AG04450 (cell line): ENCODE data around the gene RHBDF2. TPM values are rescaled to one million over a fixed set of nuclear protein-coding genes. Genes with fewer than 3 reads are reported as not detected.

ENCODE experiments used
- CTCF ChIA-PET: fragments of 300-600, 350-600 bp; formaldehyde crosslinking; extraction: SDS; loops from one replicate; lab custom pipeline; 2022; ENCODE audit warnings: antibody characterized with exemption, inconsistent platforms; lab: Charles Lee
- POLR2A ChIA-PET: fragments of 350-600 bp; formaldehyde crosslinking; extraction: SDS; loops from one replicate; lab custom pipeline; 2021; ENCODE audit warnings: antibody characterized with exemption, inconsistent platforms; lab: Yijun Ruan, JAX
- DNase-seq: peaks from one replicate; pipeline ENCODE4 v3.0.0-alpha.2; 2011; ENCODE audit warnings: low read depth, low spot score
- H3K27ac ChIP-seq: one replicate; pipeline ENCODE4 v1.5.1; 2012; ENCODE audit warnings: low read depth, low read length, control low read depth
- H3K27me3 ChIP-seq: one replicate; pipeline ENCODE4 v1.6.0; 2012; ENCODE audit warnings: low read length; ENCODE audit not compliant: control insufficient read depth, insufficient read depth
- H3K4me3 ChIP-seq: 2 replicates; pipeline ENCODE4 v1.5.1; 2011; ENCODE audit warnings: mild to moderate bottlenecking, low read depth, low read length, control low read depth
- H3K9me3 ChIP-seq: 2 replicates; pipeline ENCODE4 v1.5.1; 2012; ENCODE audit warnings: low read length; ENCODE audit not compliant: control insufficient read depth, insufficient read depth
- polyA plus RNA-seq: library from polyadenylated mRNA; depleted of rRNA; stranded (reverse); fragments of >200 nt; gene quantifications from 2 replicates; pipeline ENCODE4 v1.2.3, GENCODE V29; 2011
- TF ChIP-seq, protein P1 (sequence below): IDR thresholded peaks from 2 replicates; pipeline ENCODE4 v1.5.1; 2011; ENCODE audit warnings: low read depth, low read length, control low read depth, inconsistent platforms

Gene RHBDF2
- polyA plus RNA-seq, 1 experiment = 5.4 TPM

DNA sequence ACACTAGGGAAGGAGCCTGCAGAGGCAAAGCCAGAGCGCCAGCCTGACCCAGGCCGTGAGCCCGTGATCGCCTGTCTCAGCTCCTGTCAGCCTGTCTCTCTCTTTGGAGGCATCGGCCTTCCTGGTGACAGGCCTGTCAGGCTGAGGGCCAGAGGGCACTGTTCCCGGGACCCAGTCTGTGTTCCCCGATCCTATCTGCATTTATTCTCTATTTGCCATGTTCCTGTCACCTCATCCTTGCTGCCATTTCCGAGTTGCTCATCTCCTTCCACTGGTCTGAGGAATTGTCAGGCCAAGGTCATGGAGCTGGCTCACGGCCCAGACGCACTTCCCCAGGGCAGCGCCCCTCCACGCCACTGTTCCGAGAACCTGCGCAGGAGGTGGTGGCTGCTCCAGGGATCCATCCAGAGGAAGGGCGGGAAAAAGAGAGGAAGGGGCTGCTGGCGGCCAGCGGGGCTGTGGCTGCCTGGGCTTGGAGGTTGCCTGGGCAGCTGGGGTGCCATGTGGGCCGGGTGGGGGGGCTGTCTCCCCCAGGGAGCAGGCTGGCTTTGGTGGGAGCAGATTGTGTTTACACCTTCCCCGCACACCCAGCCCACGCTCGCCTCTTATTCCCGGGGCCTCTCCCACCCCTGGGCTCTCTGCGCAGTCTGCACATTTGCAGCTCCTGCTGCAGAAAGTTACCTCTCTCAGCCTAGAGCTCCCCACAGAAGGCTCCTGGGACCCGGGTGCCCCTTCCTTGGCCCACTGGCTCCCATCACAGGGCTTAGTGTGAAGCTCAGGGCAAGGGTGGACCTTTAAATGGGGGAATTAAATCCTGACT is 43.5 kb upstream of the RHBDF2 start:
- TF ChIP-seq, protein P1, sequence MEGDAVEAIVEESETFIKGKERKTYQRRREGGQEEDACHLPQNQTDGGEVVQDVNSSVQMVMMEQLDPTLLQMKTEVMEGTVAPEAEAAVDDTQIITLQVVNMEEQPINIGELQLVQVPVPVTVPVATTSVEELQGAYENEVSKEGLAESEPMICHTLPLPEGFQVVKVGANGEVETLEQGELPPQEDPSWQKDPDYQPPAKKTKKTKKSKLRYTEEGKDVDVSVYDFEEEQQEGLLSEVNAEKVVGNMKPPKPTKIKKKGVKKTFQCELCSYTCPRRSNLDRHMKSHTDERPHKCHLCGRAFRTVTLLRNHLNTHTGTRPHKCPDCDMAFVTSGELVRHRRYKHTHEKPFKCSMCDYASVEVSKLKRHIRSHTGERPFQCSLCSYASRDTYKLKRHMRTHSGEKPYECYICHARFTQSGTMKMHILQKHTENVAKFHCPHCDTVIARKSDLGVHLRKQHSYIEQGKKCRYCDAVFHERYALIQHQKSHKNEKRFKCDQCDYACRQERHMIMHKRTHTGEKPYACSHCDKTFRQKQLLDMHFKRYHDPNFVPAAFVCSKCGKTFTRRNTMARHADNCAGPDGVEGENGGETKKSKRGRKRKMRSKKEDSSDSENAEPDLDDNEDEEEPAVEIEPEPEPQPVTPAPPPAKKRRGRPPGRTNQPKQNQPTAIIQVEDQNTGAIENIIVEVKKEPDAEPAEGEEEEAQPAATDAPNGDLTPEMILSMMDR = no peak
- Histone ChIP-seq H3K4me3 (no peak overlapping the region), H3K27me3 (peaks cover 2% of the 10 kb centered on the region), H3K9me3 (no peaks in the 10 kb centered on the region), H3K27ac (no peak overlapping the region)
- CTCF ChIA-PET = interaction anchor here (0.8 to 4.8 kb wide), 4 partner anchors 21 to 170 kb away, joined by 3 to 41 read pairs (median 6); no protein-coding TSS in a partner anchor
- POLR2A ChIA-PET = interaction anchor here (0.9 kb wide), 1 partner anchor 193 kb away, joined by 5 read pairs; the partner anchor contains the start of gene MFSD11
- DNase-seq = no peak

DNA sequence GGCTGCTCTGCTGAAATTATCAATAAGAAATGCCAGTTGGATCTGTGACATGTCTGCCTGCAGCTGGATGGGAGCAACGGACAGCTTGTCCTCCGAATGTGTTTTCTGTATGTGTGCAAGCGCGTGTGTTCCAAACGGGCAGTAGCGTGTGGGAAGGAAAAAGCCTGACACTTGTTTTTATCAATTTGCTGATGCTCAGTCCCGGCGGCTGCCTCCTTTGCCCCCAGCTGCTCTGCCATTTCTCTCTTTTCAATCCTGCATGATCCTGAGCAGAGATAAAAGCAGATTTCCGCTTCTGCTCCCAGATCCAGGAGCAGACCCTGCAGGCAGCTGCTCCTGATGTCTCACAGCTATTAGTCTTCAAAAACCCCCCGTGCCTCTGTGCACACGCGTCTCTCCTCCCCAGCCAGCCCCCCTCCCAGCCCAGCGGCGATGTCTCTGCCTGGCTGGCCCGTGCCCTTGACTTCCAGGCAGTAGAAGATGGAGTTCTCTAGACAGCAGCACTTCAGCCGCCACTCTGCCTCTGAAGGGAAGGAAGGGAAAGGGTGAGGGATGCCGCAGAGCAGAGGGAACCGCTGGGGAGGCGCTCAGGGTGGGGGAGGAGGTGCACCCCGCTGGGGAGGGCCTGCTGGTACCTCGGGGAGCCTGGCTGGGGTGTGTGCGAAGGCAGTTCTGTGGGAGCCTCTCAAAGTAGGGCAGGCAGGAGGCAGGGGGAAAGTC is 42.8 kb upstream of the RHBDF2 start:
- TF ChIP-seq, protein P1 = no peak
- H3K4me3 ChIP-seq = no peak overlapping the region
- CTCF ChIA-PET = interaction anchor here (0.8 to 4.8 kb wide), 3 partner anchors 20 to 80 kb away, joined by 3 to 41 read pairs (median 4); no protein-coding TSS in a partner anchor

DNA sequence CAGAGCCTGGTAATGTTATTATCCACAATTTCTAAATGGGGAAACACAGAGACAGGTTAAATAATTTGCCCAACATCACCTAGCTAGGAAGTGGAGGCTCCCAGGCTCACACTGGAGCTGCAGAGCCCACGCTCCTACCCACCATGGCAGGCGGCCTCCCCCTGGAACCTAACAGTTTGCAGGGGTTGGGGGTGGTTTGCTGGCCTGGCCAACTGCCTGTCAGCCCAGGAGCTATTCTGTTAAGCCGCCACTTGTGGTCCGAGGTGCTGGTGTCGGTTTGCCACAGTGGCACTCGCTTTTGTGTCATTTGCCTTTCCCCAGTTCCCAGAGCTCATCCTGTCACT is 42.2 kb upstream of the RHBDF2 start:
- no peak overlapping the region for H3K4me3 ChIP-seq
- ChIA-PET POLR2A (no interaction called here), CTCF (interaction anchor here (1.8 to 4.8 kb wide), 2 partner anchors 20 to 80 kb away, joined by 4 to 41 read pairs; no protein-coding TSS in a partner anchor)
- H3K27me3 ChIP-seq = peaks cover 10% of the 10 kb centered on the region
- no peak for DNase-seq
- H3K9me3 ChIP-seq = no peaks in the 10 kb centered on the region
- H3K27ac ChIP-seq = no peak overlapping the region
- TF ChIP-seq, protein P1 = no peak

More for the DNA sequence above, 42.8 kb upstream of the RHBDF2 start:
- Histone ChIP-seq H3K27ac (no peak overlapping the region), H3K9me3 (no peaks in the 10 kb centered on the region), H3K27me3 (peaks cover 5% of the 10 kb centered on the region)
- no peak for DNase-seq
- POLR2A ChIA-PET = no interaction called here

DNA sequence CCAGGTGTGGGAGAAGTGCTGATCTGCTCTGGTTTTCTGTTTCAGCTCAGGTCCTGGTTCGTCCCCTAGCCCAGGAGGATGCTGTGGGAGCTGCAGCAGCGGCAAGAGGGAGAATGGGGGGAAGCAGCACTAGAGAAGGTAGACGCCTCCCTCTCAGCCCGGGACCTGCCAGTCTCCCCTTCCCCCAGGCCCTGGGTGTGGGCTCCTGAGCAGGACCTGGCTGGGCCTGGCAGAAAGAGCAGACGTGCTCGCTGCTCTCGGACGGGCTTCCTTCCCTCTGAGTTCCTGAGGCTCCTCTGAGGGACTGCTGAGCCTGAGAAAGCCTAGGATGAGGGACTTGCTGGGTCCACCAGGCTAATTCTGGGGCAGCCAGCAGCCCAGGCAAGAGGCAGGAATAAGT is 41.8 kb upstream of the RHBDF2 start:
- DNase-seq = no peak
- TF ChIP-seq, protein P1 = no peak
- CTCF ChIA-PET = interaction anchor here (1.8 to 4.8 kb wide), 2 partner anchors 19 to 81 kb away, joined by 4 to 41 read pairs; no protein-coding TSS in a partner anchor
- POLR2A ChIA-PET = no interaction called here
- no peak overlapping the region for H3K4me3 ChIP-seq
- peaks cover 14% of the 10 kb centered on the region for H3K27me3 ChIP-seq
- H3K9me3 ChIP-seq = no peaks in the 10 kb centered on the region
- no peak overlapping the region for H3K27ac ChIP-seq
